ENCODE results near the gene CACNA1B. TPM values are rescaled to one million over a fixed set of nuclear protein-coding genes. Genes with fewer than 3 reads are reported as not detected.

CACNA1B gene
- polyA plus RNA-seq, 2 of the 4 experiments (the other 2 are of a cell fraction), result 0.03 to 0.06 TPM

GRCh38 chr9:138046641-138047301 is 169.2 kb downstream of the CACNA1B start:
- Histone ChIP-seq H3K27ac (no peak overlapping the region), H3K4me3 (no peak overlapping the region), H3K4me1 (no peaks in the 10 kb centered on the region), H3K9me3 (no peaks in the 10 kb centered on the region), H3K4me2 (no peak overlapping the region)
- POLR2A ChIA-PET, result no interaction called here
- FAIRE-seq, result no peak
- 64% methylated on average over 12 of the region's 29 CpGs for WGBS (ENCODE audit: missing lambda C conversion rate)
- no peak for DNase-seq (ENCODE audit: low read depth in 1 of 2, low spot score in 1 of 2)
- CTCF ChIA-PET, result no interaction called here
- no peak for ATAC-seq
- TF ChIP-seq REST (IDR thresholded peaks at IDR 0.05), result no peak
- TF ChIP-seq TP53 (CRISPR knock-in tag; IDR thresholded peaks at IDR 0.05), result no peak
- no peak for TF ChIP-seq CHD4 (IDR thresholded peaks at IDR 0.05; ENCODE audit: borderline replicate concordance)
- TF ChIP-seq ELK1 (IDR thresholded peaks at IDR 0.05; ENCODE audit: low read depth, low read length), result no peak
- no peak for TF ChIP-seq MYC (IDR thresholded peaks at IDR 0.05; ENCODE audit: borderline replicate concordance, low read length)
- TF ChIP-seq MAZ (IDR thresholded peaks at IDR 0.05; ENCODE audit: borderline replicate concordance, low read depth, low read length), result no peak
- no peak for TF ChIP-seq HEYL (CRISPR knock-in tag; IDR thresholded peaks at IDR 0.05)
- no peak for TF ChIP-seq JUNB (IDR thresholded peaks at IDR 0.05)
- TF ChIP-seq ZSCAN20 (CRISPR knock-in tag; IDR thresholded peaks at IDR 0.05), result no peak
- TF ChIP-seq BHLHE40 (IDR thresholded peaks at IDR 0.05; ENCODE audit: low read depth, low read length), result no peak
- no peak for TF ChIP-seq CEBPB (IDR thresholded peaks at IDR 0.05)
- TF ChIP-seq HMGXB4 (CRISPR knock-in tag; IDR thresholded peaks at IDR 0.05; ENCODE audit: borderline replicate concordance), result no peak
- no peak for TF ChIP-seq ZC3H11A (IDR thresholded peaks at IDR 0.05)
- TF ChIP-seq CTCF (IDR thresholded peaks at IDR 0.05), result no peak

- Histone ChIP-seq H3K27ac (no peak overlapping the region), H3K4me3 (no peak overlapping the region), H3K4me2 (no peak overlapping the region), H3K9me3 (no peaks in the 10 kb centered on the region), H3K4me1 (no peaks in the 10 kb centered on the region)
- no peak for FAIRE-seq
- no peak for DNase-seq (ENCODE audit: low read depth in 1 of 2, low spot score in 1 of 2)
- ChIA-PET CTCF (no interaction called here), POLR2A (no interaction called here)
- no peak for ATAC-seq
- WGBS (ENCODE audit: missing lambda C conversion rate), result 45% methylated on average over 5 of the region's 8 CpGs
- no peak for TF ChIP-seq CBX8 (IDR thresholded peaks at IDR 0.05)
- no peak for TF ChIP-seq FOSL2 (IDR thresholded peaks at IDR 0.05)
- no peak for TF ChIP-seq FOSL2 (CRISPR knock-in tag; IDR thresholded peaks at IDR 0.05)
- no peak for TF ChIP-seq JUNB (IDR thresholded peaks at IDR 0.05)
- no peak for TF ChIP-seq RNF2 (IDR thresholded peaks at IDR 0.05; ENCODE audit: borderline replicate concordance, low read depth)
- TF ChIP-seq RCOR1 (IDR thresholded peaks at IDR 0.05; ENCODE audit: low read depth, low read length), result no peak
- no peak for TF ChIP-seq HDAC2 (IDR thresholded peaks at IDR 0.05)
- no peak for TF ChIP-seq FOSB (CRISPR knock-in tag; IDR thresholded peaks at IDR 0.05)
- TF ChIP-seq RFX5 (IDR thresholded peaks at IDR 0.05), result no peak
- TF ChIP-seq RAD21 (conservative IDR thresholded peaks at IDR 0.05 in 1 of 2, IDR thresholded peaks at IDR 0.05 in 1 of 2), result no peak
- no peak for TF ChIP-seq CTCF (IDR thresholded peaks at IDR 0.05)
- TF ChIP-seq CEBPB (IDR thresholded peaks at IDR 0.05), result no peak
- no peak for TF ChIP-seq SMC3 (IDR thresholded peaks at IDR 0.05)
- TF ChIP-seq GATA3 (IDR thresholded peaks at IDR 0.05; ENCODE audit: borderline replicate concordance), result no peak
- TF ChIP-seq NR3C1 (IDR thresholded peaks at IDR 0.05), result no peak
- TF ChIP-seq NPAS2 (CRISPR knock-in tag; IDR thresholded peaks at IDR 0.05; ENCODE audit: borderline replicate concordance), result no peak
These were observed 170.0 kb downstream of the CACNA1B start for GRCh38 chr9:138047469-138048040.
